ENCODE data around the gene CYB5D1.
A peak's percentile ranks its signal among the peaks of the same experiment; 100 is the strongest.
"Not testable (repeated sequence)": the region's sequence is repeated elsewhere in the genome, so short reads cannot be mapped to it uniquely, and the experiment has no call there.

Gene CYB5D1

DNA sequence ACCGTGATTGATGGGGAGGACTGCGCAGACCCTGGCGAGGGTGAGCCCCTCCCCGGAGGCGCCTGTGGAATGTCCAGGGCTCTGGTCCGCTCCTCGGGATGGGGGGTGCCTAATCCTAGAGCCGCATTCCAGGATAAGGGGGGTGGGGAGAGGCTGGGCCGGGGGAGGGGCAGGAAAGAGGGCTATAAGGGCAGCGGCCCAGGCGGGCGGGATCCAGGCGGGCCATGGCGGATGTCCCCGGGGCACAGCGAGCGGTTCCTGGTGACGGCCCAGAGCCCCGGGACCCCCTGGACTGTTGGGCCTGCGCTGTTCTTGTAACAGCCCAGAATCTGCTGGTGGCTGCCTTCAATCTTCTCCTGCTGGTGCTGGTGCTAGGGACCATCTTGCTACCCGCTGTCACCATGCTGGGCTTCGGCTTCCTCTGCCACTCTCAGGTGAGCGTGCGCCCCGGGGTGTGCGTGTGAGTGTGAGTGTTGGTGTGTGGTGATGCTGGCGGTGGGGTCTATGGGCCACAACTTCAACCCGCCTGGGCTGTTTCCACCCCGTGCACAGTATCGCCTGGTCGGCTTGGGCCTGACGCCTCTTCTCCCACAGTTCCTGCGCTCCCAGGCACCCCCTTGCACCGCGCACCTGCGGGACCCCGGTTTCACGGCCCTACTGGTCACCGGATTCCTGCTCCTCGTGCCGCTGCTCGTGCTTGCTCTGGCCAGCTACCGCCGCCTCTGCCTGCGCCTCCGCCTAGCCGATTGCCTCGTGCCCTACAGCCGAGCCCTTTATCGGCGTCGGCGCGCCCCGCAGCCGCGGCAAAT is 2.7 kb upstream of the CYB5D1 start, which contains the start of gene TMEM88:
Gene TMEM88 (plus strand): TSS at position 216 of the 809 bp plus-strand sequence. CDS start 9 bp downstream, at position 225.
- Histone ChIP-seq H3K4me1 (ENCODE audit: insufficient read depth, low read length) (peaks cover 17% of the 10 kb centered on the region; the same call in 1 of the 2 replicates), H3K9me3 (ENCODE audit: insufficient read depth, low read depth, low read length) (no peaks in the 10 kb centered on the region), H3K27me3 (ENCODE audit: insufficient read depth, low read length) (peaks cover 58% of the 10 kb centered on the region), H3K4me3 (ENCODE audit: low read length) (peak within 1 kb of the TSS; percentile 92), H3K27ac (ENCODE audit: low read length) (no peak within 1 kb of the TSS), H3K9ac (ENCODE audit: low read depth, low read length) (no peak within 1 kb of the TSS; the same call in 1 of the 2 replicates), H3K36me3 (ENCODE audit: insufficient read depth, low read depth, low read length) (0 out of 2 replicates have a peak, but pooled peaks cover 2% of the 10 kb centered on the region)

DNA sequence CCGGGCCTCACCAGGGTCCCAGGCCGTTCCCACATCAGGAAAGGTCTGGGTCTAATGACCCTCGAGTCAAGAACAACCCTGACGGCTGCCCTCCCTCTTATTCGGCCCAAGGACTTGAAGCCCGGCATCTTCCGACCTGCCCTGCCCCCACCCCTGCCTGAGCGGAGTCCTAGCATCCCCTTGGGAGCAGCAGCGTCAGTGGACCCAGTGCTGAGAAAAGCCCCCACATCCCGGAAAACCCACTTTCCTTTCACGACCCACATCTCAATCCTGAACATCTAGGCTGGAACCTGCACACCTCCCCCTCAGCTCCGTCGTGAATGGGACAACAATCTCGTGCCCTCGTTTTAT is 2.2 kb upstream of the CYB5D1 start:
- no peaks in the 10 kb centered on the region for H3K36me3 ChIP-seq (ENCODE audit: insufficient read depth, low read depth, low read length)
- no peak overlapping the region for H3K27ac ChIP-seq (ENCODE audit: low read length)
- no peak overlapping the region for H3K9ac ChIP-seq (ENCODE audit: low read depth, low read length)
- peaks cover 17% of the 10 kb centered on the region; the same call in 1 of the 2 replicates for H3K4me1 ChIP-seq (ENCODE audit: insufficient read depth, low read length)
- no peaks in the 10 kb centered on the region for H3K9me3 ChIP-seq (ENCODE audit: insufficient read depth, low read depth, low read length)
- peak overlapping the region; percentile 92 for H3K4me3 ChIP-seq (ENCODE audit: low read length)
- H3K27me3 ChIP-seq (ENCODE audit: insufficient read depth, low read length), result peaks cover 58% of the 10 kb centered on the region

DNA sequence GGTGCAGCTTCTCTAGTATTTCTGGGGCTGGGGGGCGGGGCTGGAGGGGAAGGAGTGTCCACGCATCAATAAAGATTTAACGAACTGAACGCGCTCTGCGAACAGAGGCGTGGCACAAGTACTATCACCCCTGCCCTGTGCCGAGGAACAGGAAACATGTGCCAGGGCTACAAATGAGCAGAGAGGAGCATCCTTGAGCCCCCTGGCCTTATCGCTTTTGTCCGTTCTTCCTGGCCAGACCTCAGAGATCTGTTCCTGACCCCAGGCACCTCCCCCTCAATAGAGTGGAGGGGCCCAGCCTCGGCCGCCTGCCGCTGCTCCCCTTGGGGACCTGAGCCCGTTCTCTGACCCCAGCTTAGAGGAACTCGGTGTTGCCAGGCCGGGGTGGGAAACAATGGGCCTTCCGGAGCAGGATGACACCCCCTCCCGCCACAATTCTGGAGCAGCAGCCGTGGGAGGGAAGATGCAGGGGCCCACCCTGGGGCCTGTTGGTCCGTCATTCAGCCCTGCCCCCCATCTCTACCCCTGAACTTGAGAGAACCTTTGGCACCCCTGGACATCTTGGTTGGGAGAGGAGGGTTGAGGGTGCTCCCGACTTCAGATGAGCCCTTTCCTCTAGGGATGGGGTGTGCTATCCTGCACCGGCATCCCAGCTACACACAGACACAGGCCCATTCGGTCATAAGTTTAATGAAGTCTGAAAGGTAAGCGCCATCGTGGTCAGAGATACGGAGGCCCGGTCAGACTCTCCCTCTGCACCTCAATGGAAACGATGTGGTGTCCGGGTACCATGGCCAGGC is 1.6 kb upstream of the CYB5D1 start:
- peaks cover 52% of the 10 kb centered on the region for H3K27me3 ChIP-seq (ENCODE audit: insufficient read depth, low read length)
- H3K27ac ChIP-seq (ENCODE audit: low read length), result no peak overlapping the region
- H3K36me3 ChIP-seq (ENCODE audit: insufficient read depth, low read depth, low read length), result no peaks in the 10 kb centered on the region
- no peaks in the 10 kb centered on the region for H3K9me3 ChIP-seq (ENCODE audit: insufficient read depth, low read depth, low read length)
- peaks cover 17% of the 10 kb centered on the region; the same call in 1 of the 2 replicates for H3K4me1 ChIP-seq (ENCODE audit: insufficient read depth, low read length)
- H3K9ac ChIP-seq (ENCODE audit: low read depth, low read length), result peak overlapping the region; percentile 96; the same call in 1 of the 2 replicates
- H3K4me3 ChIP-seq (ENCODE audit: low read length), result peak overlapping the region; percentile 92

DNA sequence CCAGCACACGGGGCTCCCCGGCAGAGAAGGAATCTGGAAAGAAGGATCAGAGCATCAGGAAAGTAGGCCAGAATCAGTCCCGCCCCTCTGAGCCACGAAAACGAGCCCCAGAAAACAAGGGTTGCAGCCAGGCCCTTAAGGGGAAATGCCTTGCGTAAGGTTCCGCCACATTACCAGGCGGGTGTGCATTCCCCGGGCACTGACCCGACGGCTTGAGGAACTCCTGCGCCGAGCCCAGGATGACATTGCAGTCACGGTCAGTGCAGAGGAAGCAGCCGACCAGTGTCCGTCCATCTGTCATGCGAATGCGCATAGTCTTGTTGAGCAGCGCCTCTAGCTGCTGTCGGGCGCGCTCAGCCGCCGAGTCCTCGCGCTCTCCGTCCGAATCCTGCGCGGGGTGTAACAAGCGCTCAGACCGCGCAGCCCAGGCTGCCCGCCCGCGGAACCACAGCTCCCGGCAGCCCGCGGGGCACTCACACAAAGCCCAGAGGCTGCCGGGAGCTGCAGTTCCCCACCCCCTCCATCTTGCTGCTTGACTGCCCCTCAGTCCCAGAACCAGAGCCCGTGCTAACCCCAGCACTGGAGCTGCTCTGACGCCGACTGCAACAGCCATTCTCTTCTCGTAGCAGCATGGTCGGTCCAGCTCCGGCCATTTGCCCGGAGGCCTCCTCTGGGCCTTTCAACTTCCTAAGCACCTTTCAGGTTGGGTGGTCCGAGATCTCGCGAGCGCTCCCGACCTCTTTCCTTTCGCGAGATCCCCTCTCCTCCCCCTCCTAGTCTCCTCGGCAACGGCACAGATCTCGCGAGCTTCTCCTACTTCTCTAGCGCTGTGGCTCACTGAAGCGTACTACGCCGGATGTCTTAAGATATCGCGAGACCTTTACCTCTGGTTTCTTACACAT is 741 bp upstream of the CYB5D1 start, which contains the start of gene NAA38:
Gene NAA38 (minus strand): TSS at position 749 of the 902 bp plus-strand sequence. CDS start 96 bp downstream, at position 653.
- H3K36me3 ChIP-seq (ENCODE audit: insufficient read depth, low read depth, low read length), result no peaks in the 10 kb centered on the region
- peaks cover 17% of the 10 kb centered on the region; the same call in 1 of the 2 replicates for H3K4me1 ChIP-seq (ENCODE audit: insufficient read depth, low read length)
- H3K27me3 ChIP-seq (ENCODE audit: insufficient read depth, low read length), result peaks cover 49% of the 10 kb centered on the region
- peak within 1 kb of the TSS; percentile 96 for H3K9ac ChIP-seq (ENCODE audit: low read depth, low read length)
- H3K9me3 ChIP-seq (ENCODE audit: insufficient read depth, low read depth, low read length), result no peaks in the 10 kb centered on the region
- peak within 1 kb of the TSS; percentile 92 for H3K4me3 ChIP-seq (ENCODE audit: low read length)
- peak within 1 kb of the TSS; percentile 83 for H3K27ac ChIP-seq (ENCODE audit: low read length)

DNA sequence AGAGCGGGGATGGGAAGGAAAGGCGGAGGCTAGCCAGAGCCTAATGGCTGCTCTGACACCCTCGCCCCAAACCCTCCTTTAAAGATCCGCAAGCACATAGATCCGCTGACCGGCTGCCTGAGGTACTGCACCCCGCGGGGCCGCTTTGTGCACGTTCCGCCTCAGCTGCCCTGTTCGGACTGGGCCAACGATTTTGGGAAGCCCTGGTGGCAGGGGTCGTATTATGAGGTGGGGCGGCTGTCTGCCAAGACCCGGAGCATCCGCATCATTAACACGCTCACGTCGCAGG is 663 bp downstream of the CYB5D1 start:
- no peak overlapping the region for H3K27ac ChIP-seq (ENCODE audit: low read length)
- H3K27me3 ChIP-seq (ENCODE audit: insufficient read depth, low read length), result peaks cover 35% of the 10 kb centered on the region
- H3K9me3 ChIP-seq (ENCODE audit: insufficient read depth, low read depth, low read length), result no peaks in the 10 kb centered on the region
- H3K4me1 ChIP-seq (ENCODE audit: insufficient read depth, low read length), result peaks cover 17% of the 10 kb centered on the region; the same call in 1 of the 2 replicates
- H3K4me3 ChIP-seq (ENCODE audit: low read length), result peak overlapping the region; percentile 92
- H3K36me3 ChIP-seq (ENCODE audit: insufficient read depth, low read depth, low read length), result no peaks in the 10 kb centered on the region
- H3K9ac ChIP-seq (ENCODE audit: low read depth, low read length), result peak overlapping the region; percentile 96

DNA sequence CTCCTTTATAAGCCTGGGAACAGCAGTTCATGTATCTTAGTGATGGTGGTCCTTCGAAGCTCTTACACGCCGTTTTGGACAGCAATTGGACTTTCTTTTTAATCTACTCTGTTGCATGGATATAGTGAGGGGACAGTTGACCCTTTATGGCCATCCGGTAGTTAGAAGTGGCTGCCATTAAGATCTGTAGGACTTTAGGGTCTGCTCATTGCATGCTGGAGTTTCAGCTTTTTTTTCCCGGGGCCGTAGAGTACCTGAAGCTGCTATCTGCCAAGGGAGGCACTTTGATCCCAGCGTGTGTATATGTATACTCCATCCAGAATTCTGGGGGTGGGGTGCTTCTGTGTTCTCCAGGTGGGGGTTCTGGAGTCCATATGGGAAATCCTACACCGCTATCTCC is 1.2 kb downstream of the CYB5D1 start:
- no peak overlapping the region for H3K27ac ChIP-seq (ENCODE audit: low read length)
- peaks cover 15% of the 10 kb centered on the region; the same call in 1 of the 2 replicates for H3K4me1 ChIP-seq (ENCODE audit: insufficient read depth, low read length)
- no peaks in the 10 kb centered on the region for H3K36me3 ChIP-seq (ENCODE audit: insufficient read depth, low read depth, low read length)
- H3K9ac ChIP-seq (ENCODE audit: low read depth, low read length), result peak overlapping the region; percentile 96; the same call in 1 of the 2 replicates
- H3K9me3 ChIP-seq (ENCODE audit: insufficient read depth, low read depth, low read length), result no peaks in the 10 kb centered on the region
- H3K4me3 ChIP-seq (ENCODE audit: low read length), result peak overlapping the region; percentile 92
- H3K27me3 ChIP-seq (ENCODE audit: insufficient read depth, low read length), result peaks cover 29% of the 10 kb centered on the region

DNA sequence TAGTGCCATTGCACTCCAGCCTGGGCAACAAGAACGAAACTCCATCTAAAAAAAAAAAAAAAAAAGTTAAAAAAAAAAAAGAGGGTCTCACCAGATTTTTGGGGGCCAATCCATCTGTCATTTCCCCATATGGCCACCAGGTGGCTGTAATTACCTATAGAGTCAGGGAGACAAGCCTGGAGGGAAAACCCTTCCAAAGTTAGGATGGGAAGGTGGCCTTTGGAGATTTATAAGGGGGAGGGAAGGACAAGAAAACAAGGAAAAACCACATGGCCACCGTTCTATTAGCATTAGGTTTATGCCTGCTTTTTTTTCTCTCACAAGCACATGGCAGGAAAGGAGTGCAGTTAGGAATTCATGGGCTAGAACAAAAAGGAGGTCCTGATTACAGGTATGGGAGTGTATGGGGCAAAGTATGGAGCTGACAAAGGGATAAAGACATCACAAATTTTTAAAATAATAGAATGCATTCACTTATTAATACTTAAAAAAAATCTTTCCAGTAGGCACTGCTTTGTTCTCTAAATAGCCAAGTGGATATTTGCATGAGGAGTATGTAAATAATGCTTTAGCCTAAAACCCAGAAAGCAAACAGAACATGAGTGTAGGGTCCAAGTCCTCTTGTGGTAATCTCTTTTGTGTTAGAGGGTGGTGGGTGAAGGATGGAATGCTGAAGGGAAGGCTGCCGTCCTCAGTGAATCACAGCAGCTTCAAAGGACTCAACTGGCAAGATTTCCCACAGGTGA is 5.1 kb downstream of the CYB5D1 start:
- H3K9me3 ChIP-seq (ENCODE audit: insufficient read depth, low read depth, low read length), result no peaks in the 10 kb centered on the region
- H3K27me3 ChIP-seq (ENCODE audit: insufficient read depth, low read length), result no peaks in the 10 kb centered on the region
- peaks cover 4% of the 10 kb centered on the region; the same call in 1 of the 2 replicates for H3K4me1 ChIP-seq (ENCODE audit: insufficient read depth, low read length)
- no peak overlapping the region for H3K9ac ChIP-seq (ENCODE audit: low read depth, low read length)
- no peaks in the 10 kb centered on the region for H3K36me3 ChIP-seq (ENCODE audit: insufficient read depth, low read depth, low read length)
- no peak overlapping the region for H3K27ac ChIP-seq (ENCODE audit: low read length)
- H3K4me3 ChIP-seq (ENCODE audit: low read length), result no peak overlapping the region

DNA sequence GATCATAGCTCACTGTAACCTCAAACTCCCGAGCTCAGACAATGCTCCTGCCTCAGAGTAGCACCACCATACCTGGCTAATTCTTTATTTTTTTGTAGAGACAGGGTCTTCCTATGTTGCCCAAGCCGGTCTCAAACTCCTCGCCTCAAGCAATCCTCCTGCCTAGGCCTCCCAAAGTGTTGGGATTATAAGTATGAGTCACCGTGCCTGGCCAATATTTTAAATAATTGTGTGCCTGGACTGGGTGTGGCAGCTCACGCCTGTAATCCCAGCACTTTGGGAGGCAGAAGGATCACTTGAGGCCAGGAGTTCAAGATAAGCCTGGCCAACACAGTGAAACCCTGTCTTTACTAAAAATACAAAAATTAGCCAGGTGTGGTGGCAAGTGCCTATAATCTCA is 6.6 kb downstream of the CYB5D1 start:
- H3K4me1 ChIP-seq (ENCODE audit: insufficient read depth, low read length); H3K4me3 ChIP-seq (ENCODE audit: low read length); H3K9me3 ChIP-seq (ENCODE audit: insufficient read depth, low read depth, low read length); H3K27me3 ChIP-seq (ENCODE audit: insufficient read depth, low read length); H3K27ac ChIP-seq (ENCODE audit: low read length); H3K9ac ChIP-seq (ENCODE audit: low read depth, low read length); H3K36me3 ChIP-seq (ENCODE audit: insufficient read depth, low read depth, low read length): not testable (repeated sequence)

DNA sequence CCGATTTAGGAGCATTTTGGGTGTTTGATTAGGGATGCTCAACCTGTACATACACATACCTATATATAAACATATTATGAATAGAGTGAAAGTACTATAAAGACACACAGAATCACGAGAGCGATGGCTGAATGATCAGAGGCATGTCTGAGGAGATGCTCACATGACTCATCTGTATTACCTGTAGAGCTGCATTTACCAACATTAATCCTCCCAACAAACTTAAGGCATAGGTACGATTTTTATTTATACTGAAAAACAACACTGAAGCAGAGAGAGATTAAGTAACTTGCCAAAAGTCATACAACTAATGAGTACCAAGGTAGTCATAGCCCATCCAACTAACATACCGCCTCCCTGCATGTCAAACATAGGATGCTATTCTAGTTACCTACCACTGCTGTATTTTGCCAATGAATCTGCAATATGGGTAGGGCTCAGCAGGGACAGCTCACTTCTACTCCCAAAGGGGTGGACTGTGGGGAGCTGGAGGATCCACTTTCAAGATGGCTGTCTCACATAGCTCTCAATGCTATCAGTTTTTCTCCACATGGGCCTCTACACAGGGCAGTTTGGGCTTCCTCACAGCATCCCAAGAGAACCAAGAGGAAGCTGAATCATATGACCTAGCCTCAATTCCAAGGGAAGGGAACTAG is 7.3 kb downstream of the CYB5D1 start:
- no peak overlapping the region for H3K4me3 ChIP-seq (ENCODE audit: low read length)
- H3K36me3 ChIP-seq (ENCODE audit: insufficient read depth, low read depth, low read length), result no peaks in the 10 kb centered on the region
- H3K9me3 ChIP-seq (ENCODE audit: insufficient read depth, low read depth, low read length), result no peaks in the 10 kb centered on the region
- H3K27me3 ChIP-seq (ENCODE audit: insufficient read depth, low read length), result no peaks in the 10 kb centered on the region
- H3K4me1 ChIP-seq (ENCODE audit: insufficient read depth, low read length), result no peaks in the 10 kb centered on the region
- no peak overlapping the region for H3K27ac ChIP-seq (ENCODE audit: low read length)
- no peak overlapping the region for H3K9ac ChIP-seq (ENCODE audit: low read depth, low read length)

DNA sequence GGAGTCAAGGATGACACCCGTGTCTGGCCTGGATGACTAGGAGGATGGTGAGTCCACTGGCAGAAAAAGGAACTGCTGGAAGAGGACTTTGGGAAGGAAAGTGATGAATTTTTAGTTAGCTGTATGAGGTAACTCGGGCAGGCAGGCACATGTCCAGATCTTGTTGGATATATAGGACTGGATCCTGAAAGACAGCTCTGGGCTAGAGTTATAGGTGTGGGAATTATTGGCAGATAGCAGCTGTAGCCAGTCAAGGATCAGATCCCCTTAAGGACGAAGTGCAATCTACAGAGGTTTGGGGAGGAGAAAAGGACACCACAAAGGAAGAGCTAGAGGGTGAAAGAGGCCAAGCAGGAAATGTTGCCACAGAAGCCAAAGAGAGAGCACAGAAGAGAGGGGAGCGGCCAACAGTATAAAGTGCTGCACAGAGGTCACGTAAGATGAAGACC is 10.1 kb downstream of the CYB5D1 start:
- Histone ChIP-seq H3K4me3 (ENCODE audit: low read length) (no peak overlapping the region), H3K27me3 (ENCODE audit: insufficient read depth, low read length) (no peaks in the 10 kb centered on the region), H3K27ac (ENCODE audit: low read length) (no peak overlapping the region), H3K9me3 (ENCODE audit: insufficient read depth, low read depth, low read length) (no peaks in the 10 kb centered on the region), H3K9ac (ENCODE audit: low read depth, low read length) (no peak overlapping the region), H3K4me1 (ENCODE audit: insufficient read depth, low read length) (no peaks in the 10 kb centered on the region), H3K36me3 (ENCODE audit: insufficient read depth, low read depth, low read length) (no peaks in the 10 kb centered on the region; the same call in 1 of the 2 replicates)

Data from iPS-20b (cell line).